H4 (cell line): ENCODE measurements around the gene CHST3. TPM values are rescaled to one million over a fixed set of nuclear protein-coding genes. Genes with fewer than 3 reads are reported as not detected.
"Not testable (repeated sequence)": the region's sequence is repeated elsewhere in the genome, so short reads cannot be mapped to it uniquely, and the experiment has no call there.

Source experiments
- DNase-seq: peaks from one replicate; pipeline ENCODE4 v3.0.0-alpha.2; 2015; ENCODE audit warnings: low spot score
- total RNA-seq: library from RNA; depleted of rRNA; stranded (reverse); fragments of >200 nt; shearing (Covaris generic); gene quantifications from 2 replicates; pipeline ENCODE4 v1.2.3, GENCODE V29; 2014; rRNA removed

CHST3 gene, protein sequence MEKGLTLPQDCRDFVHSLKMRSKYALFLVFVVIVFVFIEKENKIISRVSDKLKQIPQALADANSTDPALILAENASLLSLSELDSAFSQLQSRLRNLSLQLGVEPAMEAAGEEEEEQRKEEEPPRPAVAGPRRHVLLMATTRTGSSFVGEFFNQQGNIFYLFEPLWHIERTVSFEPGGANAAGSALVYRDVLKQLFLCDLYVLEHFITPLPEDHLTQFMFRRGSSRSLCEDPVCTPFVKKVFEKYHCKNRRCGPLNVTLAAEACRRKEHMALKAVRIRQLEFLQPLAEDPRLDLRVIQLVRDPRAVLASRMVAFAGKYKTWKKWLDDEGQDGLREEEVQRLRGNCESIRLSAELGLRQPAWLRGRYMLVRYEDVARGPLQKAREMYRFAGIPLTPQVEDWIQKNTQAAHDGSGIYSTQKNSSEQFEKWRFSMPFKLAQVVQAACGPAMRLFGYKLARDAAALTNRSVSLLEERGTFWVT
- total RNA-seq: 4.0 and 4.3 TPM in 2 replicates

DNA sequence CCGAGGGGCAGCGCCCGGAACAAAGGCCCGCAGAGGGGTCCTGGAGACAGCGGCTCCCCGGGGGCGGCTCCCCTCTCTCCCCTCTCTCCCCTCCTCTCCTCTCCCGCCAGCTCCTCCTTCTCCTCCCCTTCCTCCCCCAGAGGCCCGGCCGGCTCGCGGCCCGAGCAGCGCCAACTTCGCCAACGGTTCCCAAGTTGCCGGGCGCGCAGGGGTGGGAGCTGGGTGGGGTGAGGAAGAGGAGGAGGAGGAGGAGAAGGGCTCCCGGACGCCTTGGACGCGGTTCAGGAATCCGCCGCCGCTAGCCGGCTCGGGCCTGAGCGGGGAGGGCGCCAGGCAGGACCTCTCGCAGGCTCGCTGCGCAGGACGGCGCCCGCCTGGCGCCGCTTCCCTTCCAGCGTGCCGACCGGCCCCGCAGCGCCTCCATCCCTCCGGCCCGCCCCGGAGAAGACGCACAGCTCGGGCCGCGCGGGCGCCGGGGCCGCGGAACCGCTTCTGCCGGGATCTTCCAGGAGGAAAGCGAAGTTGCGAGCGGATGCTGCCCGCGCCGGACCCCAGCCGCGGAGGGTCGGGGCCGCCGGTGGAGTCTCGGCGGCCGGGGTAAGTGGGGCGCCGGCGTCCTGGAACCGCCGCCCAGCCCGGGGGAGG lies at the start of gene CHST3:
TSS of gene CHST3 (plus strand) at position 298 of the 645 bp plus-strand sequence. CDS start 41,448 bp downstream, outside the sequence.
- DNase-seq: no peak

DNA sequence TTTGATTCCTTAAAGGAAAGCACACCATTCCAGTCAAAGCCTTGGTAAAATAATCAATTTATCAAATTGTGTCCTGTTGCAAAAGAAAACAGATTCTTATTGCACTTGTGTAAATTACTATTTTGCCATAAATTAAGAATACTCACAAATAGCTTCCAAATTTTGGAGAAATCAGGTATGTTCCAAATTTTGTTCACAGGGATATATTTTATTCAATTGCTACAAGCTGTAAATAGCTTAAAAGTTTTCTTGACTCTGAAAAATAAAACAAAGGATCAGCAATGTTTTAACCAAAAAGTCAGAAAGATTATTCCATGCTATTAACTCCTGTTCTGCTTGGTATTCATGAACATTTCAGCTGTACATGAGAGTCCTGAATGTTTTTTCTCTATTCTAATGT lies 47.4 kb upstream of the CHST3 start:
- no peak for DNase-seq

DNA sequence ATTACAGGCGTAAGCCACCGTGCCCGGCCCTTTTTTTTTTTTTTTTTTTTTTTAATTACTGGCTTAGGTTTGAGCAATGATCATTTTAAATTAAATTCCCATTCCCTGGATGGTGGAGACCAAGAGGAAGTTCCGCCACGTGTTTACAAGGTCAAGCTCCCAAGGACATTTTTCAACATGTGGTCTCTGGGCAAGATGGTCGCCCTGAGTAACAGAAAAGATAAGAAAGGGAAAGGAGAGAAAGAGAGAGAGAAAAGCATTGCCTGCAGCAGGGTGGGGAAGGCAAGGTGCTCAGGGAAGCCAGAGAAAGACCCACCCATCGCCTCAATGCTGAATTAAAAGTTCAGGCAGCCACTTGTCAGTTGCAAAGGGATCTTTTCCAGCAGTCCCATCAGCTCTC lies 45.2 kb upstream of the CHST3 start:
- no peak for DNase-seq

DNA sequence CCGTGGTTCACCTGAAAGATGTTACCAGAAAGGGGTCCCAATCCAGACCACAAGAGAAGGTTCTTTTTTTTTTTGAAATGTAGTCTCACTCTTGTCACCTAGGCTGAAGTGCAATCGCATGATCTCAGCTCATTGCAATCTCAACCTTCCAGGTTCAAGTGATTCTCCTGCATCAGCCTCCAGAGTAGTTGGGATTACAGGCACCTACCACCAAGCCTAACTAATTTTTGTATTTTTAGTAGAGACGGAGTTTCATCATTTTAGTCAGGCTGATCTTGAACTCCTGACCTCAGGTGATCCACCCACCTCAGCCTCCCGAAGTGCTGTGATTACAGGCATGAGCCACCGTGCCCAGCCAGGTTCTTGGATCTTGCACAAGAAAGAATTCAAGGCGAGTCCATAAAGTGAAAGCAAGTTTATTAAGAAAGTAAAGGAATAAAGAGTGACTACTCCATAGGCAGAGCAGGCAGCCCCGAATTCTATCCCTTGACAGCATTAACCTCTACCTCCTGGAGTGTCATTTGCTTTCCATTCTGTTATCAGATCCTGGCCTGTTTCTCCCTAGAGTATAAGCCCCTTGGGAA lies 44.1 kb upstream of the CHST3 start:
- not testable (repeated sequence) for DNase-seq

DNA sequence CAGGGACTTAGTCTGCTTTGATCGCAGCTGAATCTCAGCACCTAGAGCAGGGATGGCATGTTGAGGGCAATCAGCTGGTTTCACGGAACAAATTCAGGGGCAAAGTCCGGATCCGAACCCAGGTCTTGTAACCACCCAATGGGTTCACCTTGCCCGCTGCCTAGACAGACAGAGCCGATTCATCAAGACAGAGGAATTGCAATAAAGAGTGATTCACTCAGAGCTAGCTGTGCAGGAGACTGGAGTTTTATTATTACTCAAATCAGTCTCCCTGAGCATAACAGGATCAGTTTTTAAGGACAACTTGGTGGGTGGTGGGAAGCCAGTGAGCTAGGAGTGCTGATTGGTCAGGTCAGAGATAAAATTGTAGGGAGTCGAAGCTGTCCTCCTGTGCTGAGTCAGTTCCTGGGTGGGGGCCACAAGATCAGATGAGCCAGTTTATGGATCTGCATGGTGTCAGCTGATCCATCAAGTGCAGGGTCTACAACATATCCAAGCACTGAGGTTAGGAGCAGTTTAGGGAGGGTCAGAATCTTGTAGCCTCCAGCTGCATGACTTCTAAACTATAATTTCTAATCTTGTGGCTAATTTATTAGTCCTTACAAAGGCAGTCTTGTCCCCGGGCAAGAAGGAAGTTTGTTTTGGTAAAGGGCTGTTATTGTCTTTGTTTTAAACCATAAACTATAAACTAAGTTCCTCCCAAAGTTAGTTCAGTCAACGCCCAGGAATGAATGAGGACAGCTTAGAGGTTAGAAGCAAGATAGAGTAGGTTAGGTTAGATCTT lies 43.5 kb upstream of the CHST3 start:
- DNase-seq: no peak

- DNase-seq: no peak
Observed at GRCh38 chr10:71921324-71922027, 42.7 kb upstream of the CHST3 start.

DNA sequence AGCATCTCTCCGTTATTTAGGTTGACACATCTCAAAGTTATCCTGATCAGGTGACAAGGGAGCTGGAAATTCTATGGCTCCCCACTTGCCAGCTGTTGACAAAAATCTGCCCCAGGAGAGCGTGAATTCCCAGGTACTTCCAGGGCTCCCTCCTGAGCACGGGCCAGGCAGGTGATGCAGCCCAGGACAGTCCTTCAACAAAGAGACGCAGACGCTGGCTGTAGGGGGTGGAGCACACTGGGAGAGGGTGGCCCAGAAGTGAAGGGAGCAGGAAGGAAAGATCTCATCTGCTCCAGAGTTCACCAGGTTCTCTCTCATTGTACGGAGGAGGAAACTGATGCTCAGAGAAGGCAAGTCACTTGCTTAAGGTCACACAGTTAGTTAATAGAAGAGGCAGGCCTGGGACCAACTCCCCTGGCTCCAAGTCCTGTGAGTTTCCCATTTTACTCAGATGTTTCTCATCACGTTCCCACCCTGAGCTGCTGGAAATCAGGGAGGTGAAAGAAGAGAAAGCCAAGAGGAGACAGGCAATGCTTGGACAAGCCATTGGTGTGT lies 41.0 kb upstream of the CHST3 start:
- no peak for DNase-seq

DNA sequence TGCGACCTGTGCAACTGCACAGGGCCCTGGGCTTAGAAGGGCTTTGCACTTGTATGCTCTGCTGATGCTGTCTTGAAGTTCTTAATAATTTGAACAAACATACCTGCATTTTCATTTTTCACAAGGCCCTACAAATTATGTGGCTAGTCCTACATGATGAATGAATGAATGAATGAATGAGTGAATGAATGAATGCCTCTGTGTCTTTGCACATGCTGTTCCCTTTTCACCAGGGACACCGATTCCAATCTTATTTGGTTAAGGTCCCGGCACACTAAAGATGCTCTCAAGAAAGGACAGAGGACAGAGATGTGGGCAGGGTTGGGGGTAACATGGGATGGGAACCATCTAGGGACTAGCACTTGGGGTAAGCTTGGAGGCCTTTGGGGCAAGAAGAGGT lies 39.4 kb upstream of the CHST3 start:
- DNase-seq: no peak

DNA sequence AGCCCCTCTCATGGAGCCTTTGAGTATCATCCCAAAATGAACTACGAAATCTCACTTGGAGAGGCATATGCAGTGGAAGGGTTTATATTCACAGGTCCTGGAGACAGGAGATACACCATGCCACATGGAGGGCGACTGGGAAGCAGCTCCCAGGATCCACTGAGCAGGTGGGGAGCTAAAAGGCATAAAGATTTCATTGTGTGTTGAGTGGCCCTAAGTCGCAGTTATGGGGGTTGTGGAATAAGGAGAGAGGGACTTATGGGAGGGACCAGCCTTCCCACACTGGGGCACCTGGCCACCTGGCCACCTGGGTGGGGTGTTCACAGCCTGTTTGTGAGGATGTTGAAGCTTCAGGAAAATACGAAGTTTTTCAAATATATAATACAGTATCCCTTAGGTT lies 37.0 kb upstream of the CHST3 start:
- DNase-seq: no peak

DNA sequence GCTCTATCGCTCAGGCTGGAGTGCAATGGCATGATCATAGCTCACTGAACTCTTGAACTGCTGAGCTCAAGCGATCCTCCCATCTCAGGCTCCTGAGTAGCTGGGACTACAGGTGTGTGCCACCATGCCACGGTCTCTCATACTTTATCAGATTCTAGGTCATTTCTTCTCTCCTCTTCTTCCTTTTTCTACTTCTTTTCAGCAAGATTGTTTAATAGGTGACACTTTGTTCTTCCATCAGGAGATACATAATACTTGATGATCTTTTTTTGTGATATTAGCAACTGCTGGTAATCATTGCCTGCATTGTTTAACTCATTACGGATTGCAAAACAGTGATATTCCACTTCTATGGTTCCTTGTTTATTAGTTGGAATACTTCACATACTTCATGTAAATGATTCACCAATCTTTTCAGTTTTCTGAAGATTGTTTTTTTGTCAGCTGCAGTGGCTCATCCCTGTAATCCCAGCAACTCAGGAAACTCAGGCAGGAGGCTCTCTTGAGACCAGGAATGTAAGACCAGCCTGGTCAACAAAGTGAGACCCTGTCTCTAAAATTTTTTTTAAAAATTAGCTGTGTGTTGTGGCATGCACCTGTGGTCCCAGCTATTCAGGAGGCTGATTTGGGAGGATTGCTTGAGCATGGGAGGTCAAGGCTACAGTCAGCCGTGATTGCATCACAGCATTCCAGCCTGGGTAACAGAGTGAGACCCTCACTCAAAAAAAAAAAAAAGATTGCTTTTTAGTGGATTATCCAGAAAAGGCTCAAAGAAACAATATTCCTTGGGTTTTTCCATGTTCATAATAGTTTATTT lies 36.2 kb upstream of the CHST3 start:
- no peak for DNase-seq

DNA sequence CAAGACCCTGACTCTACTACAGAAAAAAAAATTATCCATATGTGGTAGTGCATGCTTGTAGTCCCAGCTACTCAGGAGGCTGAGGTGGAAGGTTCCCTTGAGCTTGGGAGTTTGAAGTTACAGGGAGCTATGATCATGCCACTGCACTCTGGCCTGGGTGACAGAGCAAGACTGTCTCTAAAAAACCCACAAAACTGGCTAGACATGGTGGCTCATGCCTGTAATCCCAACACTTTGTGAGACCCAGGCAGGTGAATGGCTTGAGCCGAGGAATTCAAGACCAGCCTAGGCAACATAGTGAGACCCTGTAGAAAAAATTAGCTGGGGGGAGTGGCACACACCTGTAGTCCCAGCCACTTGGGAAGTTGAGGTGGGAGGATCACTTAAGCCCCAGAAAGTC lies 32.9 kb upstream of the CHST3 start:
- no peak for DNase-seq

GRCh38 chr10:71933651-71934050 lies 30.5 kb upstream of the CHST3 start:
- DNase-seq: no peak

GRCh38 chr10:71938211-71938610 lies 26.0 kb upstream of the CHST3 start:
- no peak for DNase-seq

DNA sequence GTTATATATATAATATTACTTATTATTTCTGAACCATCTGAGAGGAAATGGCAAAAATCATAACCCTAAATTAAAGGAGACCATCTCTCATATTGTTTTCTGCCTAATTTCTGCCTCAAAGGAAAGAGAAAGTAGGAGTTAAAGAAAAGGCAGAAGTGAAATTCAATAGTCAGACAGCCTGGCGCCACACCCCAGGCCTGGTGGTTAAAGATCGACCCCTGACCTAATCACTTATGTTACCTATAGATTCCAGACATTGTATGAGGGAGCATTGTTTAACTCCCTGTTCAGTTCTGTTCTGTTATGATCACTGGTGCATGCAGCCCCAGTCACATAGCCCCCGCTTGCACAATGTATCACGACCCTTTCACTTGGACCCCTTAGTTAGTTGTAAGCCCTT lies 24.9 kb upstream of the CHST3 start:
- no peak for DNase-seq

- no peak for DNase-seq
Observed at GRCh38 chr10:71939861-71940474, 24.2 kb upstream of the CHST3 start.

- DNase-seq: no peak
Observed at GRCh38 chr10:71940752-71941151, 23.4 kb upstream of the CHST3 start.

GRCh38 chr10:71941318-71941717 lies 22.9 kb upstream of the CHST3 start:
- no peak for DNase-seq

- no peak for DNase-seq
Observed at GRCh38 chr10:71945819-71946474, 18.2 kb upstream of the CHST3 start.

- no peak for DNase-seq
Observed at GRCh38 chr10:71946700-71947099, 17.5 kb upstream of the CHST3 start.
